Transverse colon (tissue), 4 donors: Measurements from ENCODE around the gene FGF22.

Experiments
- EP300 ChIP-seq: sonication (generic); formaldehyde crosslinking; IDR thresholded peaks from one replicate; pipeline ENCODE4 v1.6.1; 2017; ENCODE audit warnings: antibody characterized with exemption, low read depth
- POLR2A ChIP-seq: fragments of 450-650 bp; IDR thresholded peaks from one replicate; pipeline ENCODE4 v1.6.1; 2016; ENCODE audit warnings: antibody characterized with exemption, mild to moderate bottlenecking, moderate library complexity
- POLR2AphosphoS5 ChIP-seq, 3 donors: sonication (generic); formaldehyde crosslinking; IDR thresholded peaks; one replicate each; pipeline ENCODE4 v1.6.1; 2016; ENCODE audit warnings: antibody characterized with exemption in 3 of 3
- TF ChIP-seq, protein P1 (sequence below), 5 experiments: fragments of 200-600 bp in 3 of 5; fragments of 450-650 bp in 2 of 5; sonication (generic) in 3 of 5; IDR thresholded peaks; 1 replicate in 2 of 5; 2 replicates in 3 of 5; pipeline ENCODE4 v1.5.1; 2016 to 2017; ENCODE audit warnings: antibody characterized with exemption in 5 of 5, inconsistent platforms in 3 of 5, mild to moderate bottlenecking in 2 of 5, moderate library complexity in 1 of 5

DNA sequence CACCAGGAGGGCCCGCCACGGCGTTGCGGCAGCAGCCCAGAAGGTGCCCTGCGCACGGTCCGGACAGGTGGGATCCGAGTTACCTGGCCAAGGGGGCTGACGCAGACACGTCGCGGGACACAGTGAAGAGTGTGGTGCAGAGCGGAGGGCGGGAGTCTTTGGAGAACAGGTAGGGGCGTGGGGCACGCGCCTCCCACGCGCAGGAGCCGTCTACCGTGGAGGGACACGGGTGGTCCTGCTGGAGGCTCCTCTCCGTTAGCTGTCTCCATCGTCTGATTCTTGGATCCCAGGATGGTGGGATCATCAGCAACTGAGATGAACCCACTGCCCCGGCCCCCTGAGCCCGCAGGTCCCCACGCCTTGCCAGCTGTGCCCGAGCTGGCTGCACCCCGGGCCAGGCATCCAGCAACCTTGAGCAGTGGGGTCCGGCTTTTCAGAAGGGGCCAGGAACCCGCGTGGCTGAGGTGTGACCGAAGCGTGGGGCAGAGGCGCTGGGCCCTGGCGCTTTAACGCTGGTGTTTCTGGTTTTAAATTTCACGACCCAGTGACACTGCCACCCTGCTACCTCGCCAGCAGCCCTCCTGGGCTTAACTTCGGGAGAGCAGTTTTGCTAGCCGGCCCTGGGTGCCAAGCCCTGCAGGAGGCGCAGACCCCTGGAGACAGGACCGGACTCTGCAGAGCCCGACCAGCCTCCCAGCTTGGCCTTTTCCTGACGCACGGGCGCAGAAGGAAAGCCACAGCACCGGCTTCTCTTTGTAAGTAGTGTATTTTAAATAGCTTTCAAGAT, 7.3 kb downstream of the FGF22 start:
- TF ChIP-seq, protein P1, sequence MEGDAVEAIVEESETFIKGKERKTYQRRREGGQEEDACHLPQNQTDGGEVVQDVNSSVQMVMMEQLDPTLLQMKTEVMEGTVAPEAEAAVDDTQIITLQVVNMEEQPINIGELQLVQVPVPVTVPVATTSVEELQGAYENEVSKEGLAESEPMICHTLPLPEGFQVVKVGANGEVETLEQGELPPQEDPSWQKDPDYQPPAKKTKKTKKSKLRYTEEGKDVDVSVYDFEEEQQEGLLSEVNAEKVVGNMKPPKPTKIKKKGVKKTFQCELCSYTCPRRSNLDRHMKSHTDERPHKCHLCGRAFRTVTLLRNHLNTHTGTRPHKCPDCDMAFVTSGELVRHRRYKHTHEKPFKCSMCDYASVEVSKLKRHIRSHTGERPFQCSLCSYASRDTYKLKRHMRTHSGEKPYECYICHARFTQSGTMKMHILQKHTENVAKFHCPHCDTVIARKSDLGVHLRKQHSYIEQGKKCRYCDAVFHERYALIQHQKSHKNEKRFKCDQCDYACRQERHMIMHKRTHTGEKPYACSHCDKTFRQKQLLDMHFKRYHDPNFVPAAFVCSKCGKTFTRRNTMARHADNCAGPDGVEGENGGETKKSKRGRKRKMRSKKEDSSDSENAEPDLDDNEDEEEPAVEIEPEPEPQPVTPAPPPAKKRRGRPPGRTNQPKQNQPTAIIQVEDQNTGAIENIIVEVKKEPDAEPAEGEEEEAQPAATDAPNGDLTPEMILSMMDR (IDR thresholded peaks at IDR 0.05), result no peak
- TF ChIP-seq POLR2A, result no peak
- TF ChIP-seq EP300, result no peak
- no peak for TF ChIP-seq POLR2AphosphoS5 (IDR thresholded peaks at IDR 0.05)
